ENCODE data around the gene CDK3.

CDK3 gene

DNA sequence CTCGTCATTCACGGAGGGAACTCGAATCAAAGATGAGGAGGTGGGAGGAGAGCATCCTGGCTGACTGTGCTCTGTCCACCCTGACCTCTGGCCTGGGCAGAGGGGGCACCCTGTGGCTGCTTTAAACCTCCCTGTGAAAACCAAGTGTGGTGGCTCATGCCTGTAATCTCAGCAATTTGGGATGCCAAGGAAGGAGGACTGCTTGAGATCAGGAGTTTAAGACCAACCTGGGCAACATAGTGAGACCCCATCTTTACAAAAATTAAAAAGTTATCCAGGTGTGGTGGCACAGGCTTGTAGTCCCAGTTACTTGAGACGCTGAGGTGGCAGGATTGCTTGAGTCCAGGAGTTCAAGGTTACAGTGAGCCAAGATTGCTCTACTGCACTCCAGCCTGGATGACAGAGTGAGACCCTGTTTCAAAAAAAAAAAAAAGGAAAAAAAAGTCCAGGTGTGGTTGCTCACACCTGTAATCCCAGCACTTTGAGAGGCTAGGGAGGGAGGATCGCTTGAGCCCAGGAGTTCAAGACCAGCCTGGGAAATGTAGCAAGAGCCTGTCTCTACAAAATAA is 5.8 kb upstream of the CDK3 start:
- DNase-seq = no peak

DNA sequence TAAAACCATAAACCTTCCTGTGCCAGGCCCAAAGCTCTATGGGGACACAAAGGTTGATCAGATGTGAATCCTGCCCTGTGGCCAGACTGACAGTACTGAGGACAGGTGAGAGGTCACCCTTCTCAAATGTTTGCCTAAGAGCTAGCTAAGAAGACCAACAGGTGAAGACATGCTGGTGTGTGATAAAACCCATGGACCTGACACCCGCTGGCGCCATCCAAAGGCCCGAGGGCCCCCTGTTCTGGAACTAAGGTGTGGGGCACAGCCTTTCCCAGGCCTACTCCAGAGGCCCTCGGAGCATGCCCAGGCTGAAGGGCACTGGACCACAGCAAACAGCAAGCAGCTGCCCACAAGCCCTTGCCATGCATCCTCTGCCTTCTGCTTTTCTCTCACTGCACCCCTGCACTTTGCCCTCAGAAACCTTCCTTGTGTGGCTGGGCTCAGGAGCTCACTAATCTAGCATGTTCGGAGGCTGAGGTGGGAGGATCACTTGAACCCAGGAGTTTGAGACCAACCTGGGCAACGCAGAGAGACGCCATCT is 5.2 kb upstream of the CDK3 start:
- DNase-seq = no peak

DNA sequence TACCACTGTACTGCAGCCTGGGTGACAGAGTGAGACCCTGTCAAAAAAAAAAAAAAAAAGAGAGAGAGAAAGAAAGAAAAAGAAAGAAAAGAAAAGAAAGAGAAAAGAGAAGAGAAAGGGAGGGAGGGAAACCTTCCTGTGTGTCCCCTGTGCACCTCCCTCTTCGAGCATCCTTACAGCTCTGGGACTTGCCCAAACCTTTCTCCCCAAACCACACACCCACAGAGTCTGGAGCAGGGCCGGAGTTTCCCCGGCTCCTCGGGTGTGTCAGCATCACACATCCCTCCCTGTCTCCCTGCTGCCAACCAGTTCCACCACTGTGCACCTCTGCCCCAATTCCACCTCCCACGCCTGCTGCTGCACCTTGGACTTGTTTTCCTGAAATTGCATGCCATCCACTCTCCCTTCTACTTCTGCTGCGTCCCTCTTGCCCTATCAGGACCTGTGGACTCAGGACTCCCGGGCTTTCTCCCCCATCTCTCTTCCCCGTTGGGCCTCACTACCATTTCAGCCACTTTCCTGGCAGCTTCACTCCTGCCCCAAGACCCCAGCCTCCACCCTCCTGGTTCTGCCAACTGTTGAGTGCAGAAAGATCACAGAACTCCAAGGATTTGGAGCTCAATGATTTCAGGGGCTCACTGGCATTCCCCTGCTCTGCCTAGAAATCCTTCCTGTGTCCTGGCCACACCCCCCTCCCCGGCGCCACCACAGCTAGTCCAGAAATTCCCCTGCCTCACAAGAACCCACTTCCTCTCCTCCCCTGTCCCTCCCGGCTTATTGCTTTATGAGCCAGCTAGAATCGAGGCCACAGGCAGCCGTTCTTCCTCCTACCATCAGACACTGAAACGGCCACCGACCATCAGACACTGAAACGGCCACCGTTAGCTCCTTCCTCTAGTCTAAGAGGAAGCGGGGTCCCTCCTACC is 3.7 kb upstream of the CDK3 start:
- no peak for DNase-seq

DNA sequence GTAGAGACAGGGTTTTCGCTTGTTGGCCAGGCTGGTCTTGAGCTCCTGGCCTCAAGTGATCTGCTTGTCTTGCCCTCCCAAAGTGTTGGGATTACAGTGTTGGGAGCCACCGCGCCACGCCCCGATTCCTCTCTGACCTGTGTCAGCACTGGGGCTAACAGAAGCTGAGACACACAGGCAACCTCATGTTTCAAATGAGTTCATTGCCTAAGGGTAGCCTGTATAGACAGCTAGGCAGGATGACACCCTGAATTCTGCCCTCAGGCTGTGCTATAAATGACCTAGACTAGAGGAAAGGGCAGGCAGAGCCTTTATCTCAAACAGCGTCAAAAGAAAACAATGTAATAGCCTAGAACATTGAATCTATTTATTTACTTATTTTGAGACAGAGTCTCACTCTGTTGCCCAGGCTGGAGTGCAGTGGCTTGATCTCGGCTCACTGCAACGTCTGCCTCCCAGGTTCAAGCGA is 2.3 kb upstream of the CDK3 start:
- DNase-seq = no peak

DNA sequence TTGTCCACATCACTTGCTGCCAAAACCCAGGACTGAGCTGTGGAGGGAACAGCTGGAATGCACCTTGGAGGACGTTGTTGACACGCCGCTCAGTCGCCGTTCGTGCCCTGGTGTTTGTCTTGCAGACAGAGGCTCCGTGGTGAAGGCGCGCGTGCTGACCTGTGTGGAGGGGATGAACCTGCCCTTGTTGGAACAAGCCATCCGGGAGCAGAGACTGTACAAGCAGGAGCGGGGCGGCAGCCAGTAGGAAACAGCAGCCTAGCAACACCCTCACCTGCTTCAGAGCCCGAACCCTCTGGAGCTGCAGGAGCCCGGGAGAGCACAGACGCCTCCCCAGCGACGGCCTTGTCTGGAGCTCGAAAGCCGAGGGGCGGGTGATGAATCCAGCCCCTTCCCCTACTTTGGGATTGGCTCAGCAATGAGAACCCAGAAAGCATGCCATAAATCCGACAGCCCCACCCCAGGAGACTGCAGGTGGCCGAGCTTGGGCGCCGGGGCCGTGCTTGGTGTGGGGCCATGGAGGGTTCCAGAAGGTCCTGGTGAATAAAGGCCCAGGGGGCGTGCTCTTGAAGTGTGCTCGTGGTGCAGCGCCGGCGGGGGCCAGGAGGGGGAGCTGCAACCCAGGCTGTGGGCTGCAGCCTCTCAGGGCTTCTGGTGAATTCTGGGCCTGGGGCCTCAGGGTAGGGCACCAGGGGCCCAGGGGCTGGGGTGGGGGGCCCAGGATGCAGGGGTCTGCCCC is 470 bp upstream of the CDK3 start:
- no peak for DNase-seq

DNA sequence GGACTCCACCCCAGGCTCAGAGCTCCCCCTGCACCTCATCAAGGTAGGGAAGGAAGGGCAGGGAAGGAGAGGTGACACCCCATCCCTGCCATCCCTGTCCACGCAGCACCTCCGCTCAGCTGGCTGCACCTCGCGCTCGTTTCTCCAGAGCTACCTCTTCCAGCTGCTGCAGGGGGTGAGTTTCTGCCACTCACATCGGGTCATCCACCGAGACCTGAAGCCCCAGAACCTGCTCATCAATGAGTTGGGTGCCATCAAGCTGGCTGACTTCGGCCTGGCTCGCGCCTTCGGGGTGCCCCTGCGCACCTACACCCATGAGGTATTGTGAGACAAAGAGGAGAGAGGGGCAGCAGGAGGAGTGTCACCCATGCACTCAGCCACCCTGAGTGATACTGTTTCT is 1.4 kb downstream of the CDK3 start:
- DNase-seq = no peak

DNA sequence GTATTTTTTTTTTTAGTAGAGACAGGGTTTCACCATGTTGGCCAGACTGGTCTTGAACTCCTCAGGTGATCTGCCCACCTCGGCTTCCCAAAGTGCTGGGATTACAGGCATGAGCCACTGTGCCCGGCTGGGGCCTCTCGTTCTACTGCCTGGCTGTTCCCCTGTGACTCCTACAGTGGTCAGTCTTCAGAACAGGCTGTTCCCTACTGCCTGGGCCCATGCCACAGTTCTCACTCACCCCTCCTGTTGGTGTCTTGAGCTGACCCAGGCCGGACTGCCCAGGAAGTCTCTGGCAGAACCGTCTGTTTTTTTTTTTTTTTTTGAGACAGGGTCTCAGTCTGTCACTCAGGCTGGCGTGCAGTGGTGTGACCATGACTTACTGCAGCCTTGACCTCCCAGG is 3.3 kb downstream of the CDK3 start:
- DNase-seq = no peak

DNA sequence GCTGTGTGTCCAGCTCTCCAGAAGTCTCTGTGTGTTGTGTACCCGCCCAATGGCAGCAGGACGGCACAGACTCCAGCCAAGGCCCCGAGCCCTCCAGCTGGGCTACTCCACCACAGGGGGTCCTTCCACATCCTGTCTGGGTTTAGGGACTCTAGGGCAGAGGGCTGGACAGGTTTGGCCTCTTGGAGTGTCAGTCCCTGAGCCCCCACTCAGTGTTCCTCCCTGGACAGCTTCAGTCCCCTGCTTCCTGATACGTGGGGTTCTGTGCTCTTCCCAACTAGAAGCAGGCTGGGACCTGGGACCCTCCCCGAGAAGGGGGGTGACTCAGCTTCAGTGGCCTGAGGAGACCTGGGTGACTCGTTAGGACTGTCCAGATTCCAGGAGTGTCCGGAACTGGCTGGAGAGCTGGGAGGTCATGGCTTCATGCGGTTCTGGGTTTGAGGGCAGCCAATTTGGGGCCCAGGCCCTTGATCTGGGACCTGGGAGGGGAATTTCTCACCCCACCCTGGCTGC is 4.2 kb downstream of the CDK3 start:
- no peak for DNase-seq

DNA sequence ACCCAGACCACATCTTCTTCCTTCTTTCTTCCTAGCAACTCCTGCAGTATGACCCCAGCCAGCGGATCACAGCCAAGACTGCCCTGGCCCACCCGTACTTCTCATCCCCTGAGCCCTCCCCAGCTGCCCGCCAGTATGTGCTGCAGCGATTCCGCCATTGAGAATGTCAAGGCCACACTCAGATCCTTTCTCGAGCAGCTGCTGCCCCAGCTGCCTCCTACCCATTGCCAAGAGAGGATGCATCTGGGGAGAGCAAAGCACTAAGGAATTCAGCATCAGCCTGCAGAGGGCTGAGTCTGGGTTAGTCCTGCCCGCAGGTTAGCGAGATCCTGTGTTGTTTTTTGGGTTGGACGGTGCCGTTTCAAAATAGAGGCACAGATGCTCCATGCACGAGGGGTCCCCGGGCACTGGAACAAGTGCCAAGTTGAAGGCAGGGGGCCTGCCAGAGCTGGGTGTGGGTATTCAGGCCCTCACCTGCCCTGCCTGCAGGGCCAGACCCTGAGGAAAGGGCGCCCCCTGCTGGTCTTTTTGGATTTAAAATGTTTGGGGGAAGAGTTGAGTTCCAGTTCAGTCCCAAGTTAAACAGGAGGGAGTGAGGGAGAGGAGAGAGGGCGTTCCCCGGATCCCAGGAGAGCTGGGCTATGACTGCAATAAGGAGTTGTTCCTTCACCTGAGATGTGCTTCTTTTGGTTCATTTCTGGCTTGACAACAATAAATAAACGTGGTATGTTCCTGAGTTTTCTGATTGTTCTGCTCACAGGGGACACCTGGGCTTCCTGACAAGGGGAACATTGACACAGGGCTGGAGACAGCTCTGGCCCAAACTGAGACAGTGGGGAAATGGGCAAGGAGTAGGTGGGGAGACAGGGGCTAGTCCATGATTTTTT is 4.9 kb downstream of the CDK3 start:
- DNase-seq = peak; percentile 42

DNA sequence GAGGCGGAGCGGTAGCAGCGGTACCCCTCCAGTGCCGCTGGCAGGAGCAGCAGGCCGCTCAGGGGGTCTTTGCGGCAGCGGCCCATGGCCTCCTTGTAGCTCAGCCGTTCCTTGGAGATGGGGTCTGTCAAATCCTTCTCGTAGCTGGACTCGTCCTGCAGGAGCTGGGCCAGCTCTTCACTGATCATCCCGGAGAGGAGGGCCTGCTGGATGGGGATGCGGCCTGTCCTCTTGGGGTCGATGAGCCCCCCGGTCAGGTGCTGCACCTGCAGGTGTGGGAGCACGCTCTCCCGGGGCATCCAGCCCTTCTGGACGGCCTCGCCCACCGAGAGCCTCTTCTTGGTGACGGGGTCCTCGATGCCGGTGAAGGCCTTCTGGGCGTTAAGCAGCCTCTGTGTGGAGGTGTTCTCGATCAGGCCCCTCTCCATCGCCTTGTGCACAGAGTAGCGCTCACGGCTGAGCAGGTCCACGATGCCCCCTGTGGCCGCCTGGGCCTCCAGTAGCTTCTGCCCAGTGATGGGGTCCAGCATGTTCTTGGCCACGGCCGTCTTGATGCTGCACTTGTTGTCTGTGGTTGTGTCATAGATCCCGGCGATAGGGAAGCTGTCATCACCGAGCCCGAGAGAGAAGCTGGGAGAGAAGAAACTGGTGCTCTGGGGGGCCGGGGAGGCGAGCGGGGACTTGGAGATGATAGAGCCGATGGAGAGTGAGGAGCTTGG is 6.6 kb downstream of the CDK3 start:
- no peak for DNase-seq

DNA sequence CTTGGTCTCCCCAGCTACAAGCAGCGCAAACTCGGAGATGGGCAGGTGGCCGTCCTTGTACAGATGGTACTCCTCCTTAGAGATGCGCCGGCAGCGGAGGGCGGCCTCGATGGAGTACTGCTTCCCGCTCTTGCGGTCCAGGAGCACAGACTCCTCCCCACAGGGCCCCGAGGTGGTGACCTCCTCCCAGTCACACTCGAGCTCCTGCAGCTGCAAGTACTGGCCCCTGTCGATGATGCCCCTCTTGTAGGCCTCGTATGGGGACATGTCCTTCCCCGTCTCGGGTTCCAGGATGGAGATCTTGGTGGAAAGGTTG is 7.2 kb downstream of the CDK3 start:
- DNase-seq = no peak

DNA sequence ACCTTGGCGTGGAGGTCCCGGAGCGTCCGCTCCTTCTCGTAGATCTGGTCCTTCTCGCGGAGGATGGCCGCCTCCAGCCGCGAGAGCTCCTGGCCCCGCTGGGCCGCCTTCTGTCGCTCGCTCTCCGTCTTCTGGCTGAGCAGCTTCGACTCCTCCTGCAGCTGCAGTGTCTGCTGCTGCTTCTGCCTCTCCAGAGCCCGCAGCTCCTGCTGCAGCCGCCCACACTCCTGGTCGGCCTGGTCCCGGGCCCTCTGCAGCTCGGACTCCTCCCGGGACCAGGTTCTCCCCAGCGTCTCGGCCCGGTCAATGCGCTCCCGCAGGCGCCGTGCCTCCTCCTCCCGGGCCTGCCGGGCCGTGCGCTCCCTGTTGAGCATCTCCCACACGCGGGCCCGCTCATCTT is 7.6 kb downstream of the CDK3 start:
- DNase-seq = no peak

DNA sequence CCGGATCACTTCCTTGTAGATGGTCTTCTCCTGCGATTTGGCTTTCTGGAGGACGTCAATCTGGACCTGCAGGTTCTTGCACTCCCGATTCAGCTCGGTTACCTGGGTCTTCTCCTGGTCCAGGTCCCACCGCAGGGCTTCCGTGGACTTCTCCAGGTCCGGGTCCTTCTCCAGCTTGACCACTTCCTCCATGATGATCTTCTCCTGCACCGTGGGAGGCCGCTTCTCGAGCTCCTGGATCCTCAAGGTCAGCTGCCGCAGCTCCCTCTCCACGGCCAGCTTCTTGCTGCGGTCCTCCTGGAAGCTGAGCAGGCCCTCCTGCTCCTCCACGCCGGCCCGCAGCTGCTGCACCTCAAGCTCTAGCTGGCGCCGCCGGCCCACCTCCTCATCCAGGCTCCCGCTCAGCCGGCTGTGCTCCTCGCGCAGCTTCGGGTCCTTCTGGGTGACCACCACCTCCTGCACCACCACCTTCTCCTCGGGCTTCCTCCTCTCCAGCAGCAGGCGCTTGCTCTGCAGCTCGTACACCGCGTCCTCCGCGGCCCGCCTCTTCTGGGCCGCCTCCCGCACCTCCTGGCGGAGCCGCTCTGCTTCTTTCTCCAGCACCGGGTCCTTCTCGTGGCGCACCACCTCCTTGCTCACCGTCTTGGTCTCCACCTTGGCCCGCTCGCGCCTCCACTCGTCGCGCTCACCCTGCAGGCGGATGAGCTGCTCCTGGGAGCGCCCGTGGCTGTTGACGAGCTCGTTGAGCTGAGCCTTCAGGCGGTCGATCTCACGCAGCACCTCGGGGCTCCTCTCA is 8.2 kb downstream of the CDK3 start:
- DNase-seq = no peak

DNA sequence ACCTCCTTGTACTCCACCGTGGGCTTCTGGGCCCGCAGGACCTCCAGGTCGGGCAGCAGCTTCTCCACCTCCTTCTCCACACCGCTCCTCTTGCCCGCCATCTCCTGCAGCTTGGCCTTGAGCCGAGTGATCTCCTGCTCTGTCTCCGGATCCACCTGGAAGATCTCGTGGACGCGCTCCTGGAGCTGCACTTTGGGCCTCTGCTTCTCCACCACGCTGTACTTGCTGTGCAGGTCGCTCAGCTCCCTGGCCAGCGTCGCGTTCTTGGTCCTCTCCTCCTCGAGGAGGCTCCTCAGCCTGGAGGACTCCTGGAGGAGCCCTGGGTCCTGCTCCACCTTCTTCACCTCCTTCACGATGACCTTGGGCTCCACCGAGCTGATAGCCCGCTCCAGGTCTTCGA is 8.8 kb downstream of the CDK3 start:
- DNase-seq = no peak

DNA sequence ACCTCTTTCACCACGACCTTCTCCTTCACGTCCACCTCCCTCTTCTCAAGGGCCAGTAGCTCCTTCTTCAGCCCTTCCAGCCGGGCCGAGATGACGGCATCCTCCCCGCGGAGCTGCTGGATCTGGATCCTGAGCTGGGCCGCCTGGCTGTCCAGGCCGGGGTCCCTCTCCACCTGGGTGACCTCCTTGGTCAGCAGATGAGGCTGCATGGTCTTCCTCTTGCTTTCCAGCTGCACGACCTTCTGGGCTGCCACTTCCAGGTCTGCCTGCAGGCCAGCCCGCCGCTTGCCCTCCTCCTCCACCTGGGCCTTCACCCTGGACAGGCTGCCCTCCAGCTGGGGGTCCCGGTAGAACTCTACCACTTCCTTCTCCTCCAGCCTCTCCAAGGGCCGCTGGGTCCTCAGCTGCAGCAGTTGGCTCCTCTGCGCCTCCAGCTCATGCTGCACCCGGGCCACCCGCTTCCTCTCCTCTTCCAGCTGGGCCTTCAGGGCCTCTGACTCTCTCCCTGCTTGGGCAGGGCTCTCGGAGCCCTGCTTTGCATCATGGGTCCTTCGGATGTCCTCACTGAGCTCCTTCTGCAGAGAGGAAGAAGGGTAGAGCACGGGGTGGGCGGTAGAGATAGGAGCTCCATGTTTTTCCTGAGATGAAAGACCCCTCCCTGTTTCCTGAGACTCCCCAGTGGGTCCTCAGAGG is 9.5 kb downstream of the CDK3 start:
- DNase-seq = no peak

DNA sequence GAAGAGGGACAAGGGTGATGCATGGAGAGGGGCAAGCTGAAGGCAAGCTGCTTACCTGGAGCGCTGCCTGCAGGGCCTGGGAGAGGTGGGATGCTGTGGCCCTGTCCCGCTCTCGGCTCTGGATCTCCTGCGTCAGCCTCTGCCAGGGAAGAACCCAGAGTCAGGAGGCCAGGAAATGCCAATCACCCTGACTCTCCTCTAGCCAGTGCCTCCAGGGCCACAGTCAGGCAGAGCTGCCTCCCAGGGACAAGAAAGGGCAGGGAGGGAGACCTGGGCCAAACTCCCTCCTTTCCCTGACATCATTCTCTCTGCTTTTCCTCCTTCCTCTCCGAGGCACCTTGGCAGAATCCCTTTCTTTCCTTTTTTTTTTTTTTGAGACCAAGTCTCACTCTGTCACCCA is 11.3 kb downstream of the CDK3 start:
- DNase-seq = no peak

DNA sequence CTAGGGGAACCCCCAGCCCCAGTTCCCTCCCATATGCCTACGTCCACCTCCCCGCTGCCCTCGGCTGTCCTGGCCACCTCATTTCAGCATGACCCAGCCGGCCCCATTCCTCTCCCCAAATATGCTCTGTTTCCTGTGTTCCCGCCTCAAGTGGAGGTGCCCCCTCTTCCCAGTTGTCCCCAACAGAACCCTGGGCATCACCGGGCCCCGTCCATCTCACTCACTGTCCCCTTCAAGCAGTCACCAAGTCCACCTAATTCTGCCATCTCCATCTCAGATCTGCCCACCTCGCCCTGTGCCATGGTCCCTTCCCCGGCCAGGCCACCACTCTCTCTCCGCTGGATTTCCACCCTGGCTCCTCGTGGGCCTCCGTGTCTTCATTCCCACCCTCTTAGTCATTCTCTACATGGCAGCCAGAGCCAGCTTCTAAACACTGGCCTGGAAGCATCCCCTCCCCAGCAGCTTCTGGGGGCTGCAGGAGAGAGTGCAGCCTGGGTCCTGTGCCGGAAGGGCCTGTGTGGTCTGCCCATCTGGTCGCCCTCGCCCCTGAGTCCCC is 12.8 kb downstream of the CDK3 start:
- no peak for DNase-seq

DNA sequence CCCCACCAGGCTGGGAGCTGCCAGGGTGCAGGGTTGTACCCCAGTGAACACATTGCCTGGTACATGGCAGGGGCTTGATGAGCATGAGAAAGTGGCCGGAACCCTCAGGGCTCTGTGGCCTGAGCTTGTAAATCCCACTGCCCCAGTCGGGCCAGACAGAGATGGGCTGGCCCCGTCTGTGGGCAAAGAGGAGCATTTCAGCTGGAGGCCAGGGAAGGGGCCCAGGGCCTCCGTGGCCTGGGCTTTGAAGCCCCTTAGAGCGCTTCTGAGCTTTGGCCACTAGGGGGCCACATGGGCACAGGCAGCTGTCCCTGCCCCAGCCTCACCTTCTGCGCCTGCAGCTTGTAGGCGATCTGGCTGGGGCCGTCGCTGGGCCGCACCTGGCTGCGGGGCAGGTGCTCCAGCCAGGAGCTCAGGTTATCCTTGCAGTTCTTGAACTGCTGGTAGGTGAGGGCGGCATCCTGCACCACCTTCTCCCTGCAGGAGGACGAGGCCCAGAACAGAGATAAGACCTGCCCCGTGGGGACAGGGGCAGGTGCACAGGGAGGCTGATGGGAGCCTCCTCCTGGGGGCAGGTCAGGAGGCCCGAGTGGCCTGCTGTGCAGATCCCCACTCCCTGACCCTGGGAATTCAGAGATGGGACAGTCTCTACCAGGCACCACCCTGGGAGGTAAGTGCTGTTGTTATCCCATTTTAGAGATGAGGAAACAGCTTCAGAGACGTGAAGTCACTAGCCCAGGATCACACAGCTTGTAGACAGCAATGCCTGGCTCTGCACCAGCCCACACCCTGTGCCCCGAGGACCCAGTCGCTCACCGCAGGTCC is 13.7 kb downstream of the CDK3 start:
- peak; percentile 37 for DNase-seq

DNA sequence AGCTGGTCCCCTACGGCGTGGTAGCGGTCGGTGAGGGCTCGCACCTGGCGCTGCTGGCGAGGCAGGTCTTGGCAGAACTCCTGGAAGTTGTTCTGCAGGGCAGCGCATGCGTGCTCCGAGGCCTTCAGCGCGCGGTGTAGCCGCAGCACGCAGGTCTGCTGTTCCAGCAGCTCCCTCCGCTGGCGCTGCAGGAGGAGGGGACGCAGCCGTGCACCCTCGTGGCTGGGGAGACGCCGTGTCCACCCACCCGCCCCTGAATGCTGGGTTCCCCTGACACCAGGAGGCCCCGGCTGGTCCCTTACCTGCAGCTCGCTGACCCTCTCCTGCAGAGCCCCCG is 14.2 kb downstream of the CDK3 start:
- no peak for DNase-seq
